Rectal smooth muscle tissue (tissue), 1 donor: ENCODE data around the gene LCLAT1.
A peak's percentile ranks its signal among the peaks of the same experiment; 100 is the strongest.
"Not testable (repeated sequence)": the region's sequence is repeated elsewhere in the genome, so short reads cannot be mapped to it uniquely, and the experiment has no call there.

Experiments used
- H3K27ac ChIP-seq: one replicate; pipeline ENCODE4 v1.7.0; 2013; ENCODE audit warnings: low read depth, low read length, inconsistent platforms
- H3K27me3 ChIP-seq: one replicate; pipeline ENCODE4 v1.7.0; 2013; ENCODE audit warnings: low read length; ENCODE audit not compliant: control insufficient read depth, insufficient read depth
- H3K36me3 ChIP-seq: one replicate; pipeline ENCODE4 v1.7.0; 2013; ENCODE audit warnings: low read length; ENCODE audit not compliant: control insufficient read depth, insufficient read depth
- H3K4me1 ChIP-seq: one replicate; pipeline ENCODE4 v1.7.0; 2013; ENCODE audit warnings: low read length; ENCODE audit not compliant: control insufficient read depth, insufficient read depth
- H3K4me3 ChIP-seq: one replicate; pipeline ENCODE4 v1.7.0; 2013; ENCODE audit warnings: low read length
- H3K9ac ChIP-seq: one replicate; pipeline ENCODE4 v1.7.0; 2013; ENCODE audit warnings: low read length

LCLAT1 gene

GRCh38 chr2:30503695-30504052, 56.6 kb downstream of the LCLAT1 start:
- Histone ChIP-seq H3K9ac (no peak overlapping the region), H3K27me3 (no peaks in the 10 kb centered on the region), H3K4me1 (no peaks in the 10 kb centered on the region), H3K4me3 (no peak overlapping the region), H3K27ac (no peak overlapping the region), H3K36me3 (no peaks in the 10 kb centered on the region)

DNA sequence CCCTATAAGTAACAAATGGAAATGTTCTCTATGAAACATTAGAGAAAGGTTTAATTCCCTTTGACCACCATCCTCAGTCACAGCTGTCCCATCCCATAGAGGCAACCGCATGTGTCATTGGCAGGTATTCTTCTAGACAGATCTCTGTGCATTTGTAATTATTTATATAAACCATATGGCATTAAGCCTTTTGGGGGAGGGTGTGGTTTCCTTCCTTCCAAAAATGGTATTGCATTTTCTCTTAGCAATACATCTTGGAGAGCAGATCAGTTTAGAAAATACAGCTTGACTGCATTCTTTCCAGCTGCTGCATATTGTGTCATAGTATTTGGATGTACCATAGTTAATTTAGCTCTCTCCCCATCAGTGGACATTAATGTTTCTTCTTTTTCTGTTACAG, 57.7 kb downstream of the LCLAT1 start:
- no peaks in the 10 kb centered on the region for H3K27me3 ChIP-seq
- no peaks in the 10 kb centered on the region for H3K4me1 ChIP-seq
- no peak overlapping the region for H3K9ac ChIP-seq
- no peak overlapping the region for H3K4me3 ChIP-seq
- no peaks in the 10 kb centered on the region for H3K36me3 ChIP-seq
- no peak overlapping the region for H3K27ac ChIP-seq

DNA sequence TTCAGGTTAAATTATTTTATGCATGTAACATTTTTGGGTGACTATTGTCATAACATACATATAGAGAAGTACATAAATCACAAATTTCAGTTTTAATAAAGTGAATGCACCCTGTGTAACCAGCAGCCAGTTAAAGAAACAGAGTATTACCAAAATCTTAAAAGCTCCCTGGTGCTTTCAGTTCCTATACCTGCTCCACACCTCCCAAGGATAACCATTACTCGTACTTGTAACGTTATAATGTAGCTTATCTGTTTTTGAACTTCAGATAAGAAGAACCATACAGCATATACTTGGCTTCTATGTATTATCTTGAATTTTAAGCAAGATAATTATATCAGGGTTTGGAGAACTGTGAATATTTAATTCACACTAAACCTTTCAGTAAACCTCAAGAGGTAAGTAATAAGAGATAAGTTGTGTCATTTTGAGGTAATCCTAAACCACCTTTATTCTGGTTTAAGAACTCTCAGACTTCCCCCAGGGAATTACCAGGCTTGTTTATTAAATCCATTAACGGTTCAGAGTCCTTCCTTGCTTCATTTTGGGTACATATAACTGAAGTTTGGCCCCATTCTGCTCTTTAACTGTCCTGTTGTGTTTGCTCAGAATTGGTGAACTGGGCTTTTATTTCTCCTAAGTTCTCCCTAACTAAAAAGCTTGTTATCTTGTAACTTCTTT, 58.6 kb downstream of the LCLAT1 start:
- H3K4me3 ChIP-seq = no peak overlapping the region
- no peaks in the 10 kb centered on the region for H3K27me3 ChIP-seq
- H3K27ac ChIP-seq = no peak overlapping the region
- H3K9ac ChIP-seq = no peak overlapping the region
- no peaks in the 10 kb centered on the region for H3K4me1 ChIP-seq
- no peaks in the 10 kb centered on the region for H3K36me3 ChIP-seq

GRCh38 chr2:30507460-30507859, 60.4 kb downstream of the LCLAT1 start:
- not testable (repeated sequence) for H3K9ac ChIP-seq, H3K27ac ChIP-seq, H3K4me1 ChIP-seq

DNA sequence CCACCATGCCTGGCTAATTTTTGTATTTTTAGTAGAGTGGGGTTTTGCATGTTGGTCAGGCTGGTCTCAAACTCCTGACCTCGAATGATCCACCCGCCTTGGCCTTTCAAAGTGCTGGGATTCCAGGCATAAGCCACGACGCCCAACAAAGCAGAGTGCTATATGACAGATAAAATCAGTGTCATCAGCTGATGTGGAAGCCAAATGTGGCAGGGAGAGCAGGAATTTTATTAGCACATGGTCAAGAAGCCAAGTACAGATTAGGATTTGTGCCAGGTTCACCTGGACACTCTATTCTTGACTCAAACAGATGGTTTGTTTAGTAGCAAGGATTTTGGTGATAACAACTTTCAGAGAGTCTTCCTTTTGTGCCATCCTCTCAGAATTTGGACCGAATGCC, 62.7 kb downstream of the LCLAT1 start:
- Histone ChIP-seq H3K9ac (no peak overlapping the region), H3K27ac (no peak overlapping the region), H3K4me1 (peaks cover 12% of the 10 kb centered on the region), H3K36me3 (no peaks in the 10 kb centered on the region), H3K4me3 (no peak overlapping the region), H3K27me3 (no peaks in the 10 kb centered on the region)

More at GRCh38 chr2:30507460-30507859, 60.4 kb downstream of the LCLAT1 start:
- not testable (repeated sequence) for H3K4me3 ChIP-seq, H3K36me3 ChIP-seq, H3K27me3 ChIP-seq

DNA sequence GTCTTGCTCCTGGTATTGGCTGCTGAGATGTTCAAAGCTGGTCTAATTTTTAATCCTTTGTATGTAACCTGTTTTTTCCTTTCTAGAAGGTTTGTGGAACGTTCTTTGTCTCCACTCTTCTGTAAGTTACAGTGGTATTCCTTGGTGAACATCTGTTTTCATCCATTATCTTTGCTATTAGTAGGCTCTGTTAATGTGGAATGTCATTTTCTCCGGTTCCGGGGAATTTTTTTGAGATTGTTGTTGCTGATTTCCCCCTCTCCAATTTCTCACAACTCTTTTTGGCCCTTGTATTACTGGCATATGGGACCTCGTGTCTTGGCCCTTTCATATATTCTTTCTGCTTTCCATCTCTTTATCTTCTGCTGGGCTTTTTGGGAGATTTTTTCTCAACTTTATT, 63.4 kb downstream of the LCLAT1 start:
- H3K36me3 ChIP-seq = no peaks in the 10 kb centered on the region
- no peaks in the 10 kb centered on the region for H3K27me3 ChIP-seq
- peaks cover 12% of the 10 kb centered on the region for H3K4me1 ChIP-seq
- H3K9ac ChIP-seq = no peak overlapping the region
- no peak overlapping the region for H3K27ac ChIP-seq
- H3K4me3 ChIP-seq = no peak overlapping the region

DNA sequence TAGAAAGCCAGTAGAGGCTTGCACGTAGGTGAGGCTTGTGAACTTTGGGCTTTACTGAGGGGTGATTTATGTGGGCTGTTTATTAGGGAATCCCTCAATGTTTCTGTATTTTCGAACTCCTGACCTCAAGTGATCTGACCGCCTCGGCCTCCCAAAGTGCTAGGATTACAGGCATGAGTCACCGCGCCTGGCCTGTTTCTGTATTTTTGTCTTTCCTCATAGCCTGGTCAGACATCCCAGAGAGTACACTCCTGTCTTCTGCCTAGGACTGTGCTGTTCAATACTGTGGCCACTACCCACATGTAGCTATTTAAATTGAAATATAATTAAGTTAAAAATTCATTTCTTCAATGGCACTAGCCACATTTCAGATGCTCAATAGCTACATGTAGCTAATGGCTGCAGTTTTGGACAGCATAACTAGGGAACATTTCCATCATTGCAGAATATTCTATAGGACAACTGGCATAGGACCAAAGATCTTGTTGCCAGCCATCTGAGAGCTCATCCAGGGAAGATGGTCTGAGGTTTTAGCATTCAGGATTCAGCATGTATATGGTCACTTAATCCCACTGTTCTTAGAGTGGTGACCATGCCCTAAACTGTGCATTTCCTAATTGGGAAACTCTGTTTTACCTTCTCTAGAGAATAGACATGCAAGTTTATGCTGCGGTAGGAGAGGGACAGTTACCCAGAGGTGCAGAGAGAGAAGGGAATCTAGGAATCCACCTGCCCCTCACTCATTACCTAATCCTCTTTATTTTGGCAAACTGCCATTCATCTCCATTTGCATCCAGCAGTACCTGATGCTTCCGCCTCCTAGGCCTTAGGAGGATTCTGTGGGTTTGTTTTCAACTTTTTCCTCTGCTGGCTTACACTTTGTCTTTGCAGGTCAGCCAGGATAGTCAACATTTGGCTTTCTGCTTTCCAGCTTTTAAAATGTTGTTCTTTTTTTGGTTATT, 64.4 kb downstream of the LCLAT1 start:
- Histone ChIP-seq H3K27ac (no peak overlapping the region), H3K4me3 (peak overlapping the region; percentile 30), H3K4me1 (peaks cover 12% of the 10 kb centered on the region), H3K36me3 (no peaks in the 10 kb centered on the region), H3K9ac (no peak overlapping the region), H3K27me3 (no peaks in the 10 kb centered on the region)

DNA sequence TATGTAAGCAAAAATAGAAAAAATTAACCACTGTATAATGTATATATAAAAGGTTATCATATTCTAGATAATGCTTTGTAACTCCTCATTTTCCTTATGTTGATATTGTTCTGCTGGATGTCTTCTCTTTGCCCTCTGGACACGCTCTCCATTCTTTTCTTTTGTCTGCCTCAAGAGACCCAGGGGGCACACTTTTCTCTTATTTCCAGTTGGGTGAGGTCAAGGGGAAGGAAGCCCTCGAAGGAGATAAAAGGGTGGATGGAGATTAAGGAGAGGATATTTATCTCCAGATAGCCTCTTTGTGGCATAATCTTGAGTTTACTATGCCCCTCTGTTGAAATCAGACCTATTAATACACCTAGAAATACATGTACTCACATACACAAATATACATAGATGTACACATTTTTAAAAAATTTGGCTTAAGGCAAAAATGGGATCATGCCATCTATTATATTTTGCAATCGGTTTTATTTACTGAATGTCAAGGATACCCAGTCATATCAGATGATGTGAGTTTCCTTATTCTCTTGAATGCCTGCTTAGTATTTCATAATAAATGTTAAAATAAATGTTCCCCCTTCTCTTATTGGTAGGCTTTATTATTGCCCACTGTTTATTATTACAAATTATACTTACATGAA, 65.3 kb downstream of the LCLAT1 start:
- Histone ChIP-seq H3K9ac (no peak overlapping the region), H3K27ac (no peak overlapping the region), H3K4me1 (peaks cover 12% of the 10 kb centered on the region), H3K4me3 (no peak overlapping the region), H3K27me3 (no peaks in the 10 kb centered on the region), H3K36me3 (no peaks in the 10 kb centered on the region)

DNA sequence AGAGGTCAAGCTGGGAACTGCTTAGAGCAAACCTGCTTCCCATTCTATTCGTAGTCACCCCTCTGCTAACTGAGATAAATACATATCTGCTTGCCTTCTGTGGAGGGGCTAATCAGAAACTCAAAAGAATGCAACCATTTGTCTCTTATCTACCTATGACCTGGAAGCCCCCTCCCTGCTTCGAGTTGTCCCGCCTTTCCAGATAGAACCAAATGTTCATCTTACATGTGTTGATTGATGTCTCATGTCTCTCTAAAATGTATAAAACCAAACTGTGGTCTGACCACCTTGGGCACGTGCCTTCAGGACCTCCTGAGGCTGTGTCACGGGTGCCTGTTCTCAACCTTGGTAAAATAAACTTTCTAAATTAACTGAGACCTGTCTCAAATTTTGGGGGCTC, 66.6 kb downstream of the LCLAT1 start:
- not testable (repeated sequence) for H3K27me3 ChIP-seq, H3K9ac ChIP-seq, H3K4me3 ChIP-seq, H3K36me3 ChIP-seq, H3K27ac ChIP-seq
- H3K4me1 ChIP-seq = peaks cover 12% of the 10 kb centered on the region

DNA sequence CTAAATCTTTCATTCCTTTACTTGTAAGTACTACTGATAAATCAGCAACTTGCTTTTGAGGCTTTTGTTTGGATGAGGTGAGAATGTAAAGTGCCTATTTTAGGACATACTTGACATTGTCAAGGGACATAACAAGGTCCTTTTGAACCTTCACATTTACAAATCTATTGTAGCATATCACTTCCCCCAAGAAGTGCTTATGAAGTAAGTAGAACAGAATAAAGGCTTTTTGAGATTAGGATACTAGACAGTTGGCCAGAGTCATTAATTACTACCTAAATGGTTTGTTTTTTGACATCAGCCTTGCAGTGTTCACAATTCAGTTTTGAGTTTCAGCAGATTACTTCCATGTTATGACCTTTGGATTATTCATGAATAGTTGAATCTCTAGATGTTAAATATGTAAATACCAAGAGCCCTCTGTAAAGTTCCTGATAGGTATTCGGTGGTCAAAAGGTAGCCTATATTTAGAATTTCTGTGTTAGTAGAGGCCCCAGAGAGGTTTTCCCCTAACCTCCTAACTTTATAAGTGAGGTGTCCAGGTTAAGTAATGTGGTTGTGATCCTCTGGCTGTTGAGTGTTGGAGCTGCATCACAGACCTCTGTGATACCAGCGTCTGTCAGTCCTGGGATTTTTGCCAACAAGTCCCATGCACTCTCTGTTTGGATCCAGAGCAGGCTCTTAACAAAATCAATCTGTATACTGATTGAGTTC, 67.2 kb downstream of the LCLAT1 start:
- peaks cover 12% of the 10 kb centered on the region for H3K4me1 ChIP-seq
- no peak overlapping the region for H3K4me3 ChIP-seq
- no peaks in the 10 kb centered on the region for H3K36me3 ChIP-seq
- no peak overlapping the region for H3K27ac ChIP-seq
- no peaks in the 10 kb centered on the region for H3K27me3 ChIP-seq
- no peak overlapping the region for H3K9ac ChIP-seq

DNA sequence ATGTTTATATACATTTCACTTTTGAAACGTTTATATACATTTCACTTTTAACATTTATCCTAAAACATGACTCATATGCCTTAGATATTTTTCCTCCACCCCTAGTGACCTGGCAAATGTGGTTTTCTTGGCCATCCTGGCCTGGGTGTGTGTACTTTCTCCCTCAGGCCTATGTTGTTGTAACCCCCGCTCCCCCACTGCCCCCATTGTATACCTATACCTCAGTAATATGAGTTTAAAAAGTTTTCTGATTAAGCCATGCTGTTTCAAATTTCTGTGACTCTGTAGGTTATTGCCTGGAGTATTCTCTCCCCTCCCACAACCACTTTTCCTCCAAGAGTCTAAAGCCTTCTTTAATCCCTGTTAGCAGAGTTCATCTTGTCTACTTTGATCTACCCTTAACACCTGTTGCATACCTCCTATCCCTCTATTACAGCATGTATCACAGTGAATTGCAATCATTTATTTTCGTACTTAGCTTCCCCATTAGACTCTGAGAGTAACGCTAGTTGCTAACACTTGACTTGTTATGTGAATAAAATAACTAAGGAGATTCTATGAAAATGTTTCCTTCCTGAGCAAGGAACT, 67.9 kb downstream of the LCLAT1 start:
- Histone ChIP-seq H3K27ac (no peak overlapping the region), H3K9ac (no peak overlapping the region), H3K4me3 (no peak overlapping the region), H3K4me1 (peaks cover 12% of the 10 kb centered on the region), H3K36me3 (peaks cover 4% of the 10 kb centered on the region), H3K27me3 (no peaks in the 10 kb centered on the region)

- Histone ChIP-seq H3K9ac (no peak overlapping the region), H3K27me3 (no peaks in the 10 kb centered on the region), H3K4me3 (no peak overlapping the region), H3K36me3 (peaks cover 4% of the 10 kb centered on the region), H3K4me1 (peaks cover 12% of the 10 kb centered on the region), H3K27ac (no peak overlapping the region)
Observed at GRCh38 chr2:30516166-30516565, 69.1 kb downstream of the LCLAT1 start.
